Skeletal muscle satellite cell (primary cell): Measurements from ENCODE around the gene ATRN.

Experiments used
- H3K27me3 ChIP-seq: 2 replicates; pipeline ENCODE4 v1.7.0; 2013; ENCODE audit warnings: low read length; ENCODE audit not compliant: control insufficient read depth, insufficient read depth
- H3K36me3 ChIP-seq: 2 replicates; pipeline ENCODE4 v1.7.0; 2013; ENCODE audit warnings: mild to moderate bottlenecking, control low read depth, low read length; ENCODE audit not compliant: insufficient read depth
- H3K4me1 ChIP-seq: 2 replicates; pipeline ENCODE4 v1.7.0; 2013; ENCODE audit warnings: low read length; ENCODE audit not compliant: control insufficient read depth, insufficient read depth
- H3K4me2 ChIP-seq: 2 replicates; pipeline ENCODE4 v1.7.0; 2013; ENCODE audit warnings: mild to moderate bottlenecking, low read length
- H3K4me3 ChIP-seq: 2 replicates; pipeline ENCODE4 v1.7.0; 2013; ENCODE audit warnings: low read length
- H3K9ac ChIP-seq: 2 replicates; pipeline ENCODE4 v1.7.0; 2013; ENCODE audit warnings: mild to moderate bottlenecking, low read depth, low read length, moderate library complexity
- H3K9me3 ChIP-seq: replicated peaks from 2 replicates; pipeline ENCODE4 v1.7.0; 2013; ENCODE audit warnings: mild to moderate bottlenecking, control low read depth, low read length

The ATRN gene

GRCh38 chr20:3447321-3447720 lies 23.5 kb upstream of the ATRN start:
- Histone ChIP-seq H3K27me3 (peaks cover 38% of the 10 kb centered on the region), H3K4me1 (no peaks in the 10 kb centered on the region), H3K4me2 (no peak overlapping the region), H3K9ac (no peak overlapping the region), H3K36me3 (no peaks in the 10 kb centered on the region), H3K9me3 (no peaks in the 10 kb centered on the region), H3K4me3 (no peak overlapping the region)

DNA sequence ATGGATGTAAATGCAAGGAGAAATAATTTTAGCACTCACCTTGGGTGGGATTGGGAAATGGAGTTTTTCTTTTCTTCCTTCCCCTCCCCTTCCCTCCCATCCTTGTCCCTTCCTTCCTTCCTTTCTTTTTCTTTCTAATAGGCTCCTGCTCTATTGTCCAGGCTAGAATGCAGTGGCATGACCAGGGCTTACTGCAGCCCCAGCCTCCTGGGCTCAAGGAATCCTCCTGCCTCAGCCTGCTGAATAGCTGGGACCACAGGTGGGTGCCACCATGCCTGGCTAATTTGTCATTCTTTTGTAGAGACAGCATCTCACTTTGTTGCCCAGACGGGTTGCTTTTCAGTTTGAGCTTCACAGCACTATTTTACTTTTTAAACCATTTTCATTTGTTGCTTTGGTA lies 21.5 kb upstream of the ATRN start:
- Histone ChIP-seq H3K4me2 (no peak overlapping the region), H3K27me3 (peaks cover 52% of the 10 kb centered on the region), H3K4me1 (no peaks in the 10 kb centered on the region), H3K9ac (no peak overlapping the region), H3K4me3 (no peak overlapping the region), H3K36me3 (no peaks in the 10 kb centered on the region), H3K9me3 (no peaks in the 10 kb centered on the region)

DNA sequence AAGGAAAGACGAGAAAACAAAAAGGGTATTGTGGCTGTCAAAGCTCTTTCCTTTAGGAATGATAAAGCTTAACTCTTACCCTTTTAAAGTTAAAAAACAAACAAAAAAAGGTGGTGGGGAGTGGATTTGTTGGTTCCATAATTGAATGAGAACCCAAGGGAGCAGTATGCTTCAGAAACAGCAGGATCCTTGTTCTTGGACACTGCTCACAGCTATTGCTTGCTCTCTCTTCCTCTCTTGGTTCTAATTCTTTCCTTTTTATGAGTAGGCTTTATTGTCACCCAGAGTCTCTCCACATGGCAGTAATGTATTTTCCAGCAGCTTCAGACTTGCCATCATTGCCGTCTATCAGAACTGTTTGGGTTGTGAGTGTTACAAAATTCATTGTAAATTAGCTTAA lies 18.7 kb upstream of the ATRN start:
- Histone ChIP-seq H3K9ac (no peak overlapping the region), H3K27me3 (peaks cover 47% of the 10 kb centered on the region), H3K9me3 (no peaks in the 10 kb centered on the region), H3K4me3 (no peak overlapping the region), H3K4me1 (no peaks in the 10 kb centered on the region), H3K4me2 (no peak overlapping the region), H3K36me3 (no peaks in the 10 kb centered on the region)

GRCh38 chr20:3452690-3453089 lies 18.1 kb upstream of the ATRN start:
- no peak overlapping the region for H3K4me3 ChIP-seq
- peaks cover 52% of the 10 kb centered on the region for H3K27me3 ChIP-seq
- no peak overlapping the region for H3K4me2 ChIP-seq
- no peaks in the 10 kb centered on the region for H3K9me3 ChIP-seq
- no peaks in the 10 kb centered on the region for H3K36me3 ChIP-seq
- H3K9ac ChIP-seq, result no peak overlapping the region
- no peaks in the 10 kb centered on the region for H3K4me1 ChIP-seq

DNA sequence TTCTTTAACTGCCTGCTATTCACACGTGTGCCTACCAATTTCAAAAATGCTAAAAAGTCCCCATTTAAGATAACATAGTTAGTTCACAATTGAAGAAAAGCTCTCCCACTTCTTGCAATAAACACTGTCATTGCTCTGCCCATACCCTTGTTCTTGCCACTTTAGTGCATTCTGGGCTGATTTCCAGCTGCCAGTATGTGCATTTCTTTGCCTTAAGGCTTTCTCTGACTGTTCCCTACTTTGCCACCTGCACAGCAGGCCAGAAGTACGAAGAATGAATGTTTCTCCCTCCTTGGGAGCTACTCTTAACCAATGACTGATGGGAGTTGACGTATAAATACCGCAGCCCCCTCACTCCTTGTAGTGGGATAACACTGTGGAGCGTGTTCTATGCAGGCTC lies 16.0 kb upstream of the ATRN start:
- Histone ChIP-seq H3K4me3 (no peak overlapping the region), H3K9ac (no peak overlapping the region), H3K27me3 (peaks cover 53% of the 10 kb centered on the region), H3K9me3 (no peaks in the 10 kb centered on the region), H3K36me3 (no peaks in the 10 kb centered on the region), H3K4me2 (no peak overlapping the region), H3K4me1 (no peaks in the 10 kb centered on the region)

DNA sequence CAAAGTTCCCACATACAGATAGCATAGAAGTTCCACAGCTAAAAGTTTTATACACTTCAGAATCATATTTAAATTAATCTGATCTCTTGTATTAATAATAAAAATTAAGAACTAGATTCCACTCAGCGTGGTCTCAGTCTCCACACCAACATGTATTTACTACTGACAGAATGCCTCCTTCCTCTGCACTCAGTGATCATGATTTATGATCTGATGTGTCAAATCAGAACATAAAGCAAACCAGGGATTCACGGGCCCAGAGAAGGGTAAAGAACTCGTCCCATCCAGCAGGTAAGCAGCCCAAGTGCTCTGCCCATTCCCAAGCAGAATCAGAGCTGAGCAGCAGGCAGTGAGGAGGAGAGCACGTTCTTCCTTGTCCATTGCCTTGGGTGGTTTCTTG lies 14.2 kb upstream of the ATRN start:
- peaks cover 8% of the 10 kb centered on the region for H3K4me1 ChIP-seq
- H3K27me3 ChIP-seq, result peaks cover 46% of the 10 kb centered on the region
- H3K4me3 ChIP-seq, result no peak overlapping the region
- no peak overlapping the region for H3K4me2 ChIP-seq
- H3K9me3 ChIP-seq, result no peaks in the 10 kb centered on the region
- no peaks in the 10 kb centered on the region for H3K36me3 ChIP-seq
- no peak overlapping the region for H3K9ac ChIP-seq

- no peak overlapping the region for H3K4me3 ChIP-seq
- peaks cover 25% of the 10 kb centered on the region for H3K27me3 ChIP-seq
- peaks cover 8% of the 10 kb centered on the region for H3K4me1 ChIP-seq
- H3K9ac ChIP-seq, result no peak overlapping the region
- H3K4me2 ChIP-seq, result no peak overlapping the region
- no peaks in the 10 kb centered on the region for H3K9me3 ChIP-seq
- no peaks in the 10 kb centered on the region for H3K36me3 ChIP-seq
Measured at GRCh38 chr20:3459881-3460307, 10.9 kb upstream of the ATRN start.

- peaks cover 8% of the 10 kb centered on the region for H3K4me1 ChIP-seq
- H3K4me3 ChIP-seq, result peak overlapping the region; percentile 47
- no peaks in the 10 kb centered on the region for H3K36me3 ChIP-seq
- H3K4me2 ChIP-seq, result peak overlapping the region; percentile 63
- no peaks in the 10 kb centered on the region for H3K9me3 ChIP-seq
- H3K9ac ChIP-seq, result peak overlapping the region; percentile 7
- H3K27me3 ChIP-seq, result peaks cover 33% of the 10 kb centered on the region
Measured at GRCh38 chr20:3461211-3461771, 9.5 kb upstream of the ATRN start.

- H3K36me3 ChIP-seq, result no peaks in the 10 kb centered on the region
- no peak overlapping the region for H3K9ac ChIP-seq
- peaks cover 8% of the 10 kb centered on the region for H3K4me1 ChIP-seq
- no peak overlapping the region for H3K4me2 ChIP-seq
- H3K9me3 ChIP-seq, result no peaks in the 10 kb centered on the region
- peaks cover 36% of the 10 kb centered on the region for H3K27me3 ChIP-seq
- no peak overlapping the region for H3K4me3 ChIP-seq
Measured at GRCh38 chr20:3461911-3462677, 8.7 kb upstream of the ATRN start.

- no peaks in the 10 kb centered on the region for H3K36me3 ChIP-seq
- H3K4me1 ChIP-seq, result peaks cover 8% of the 10 kb centered on the region
- H3K9me3 ChIP-seq, result no peaks in the 10 kb centered on the region
- H3K9ac ChIP-seq, result no peak overlapping the region
- H3K4me2 ChIP-seq, result no peak overlapping the region
- peaks cover 31% of the 10 kb centered on the region for H3K27me3 ChIP-seq
- H3K4me3 ChIP-seq, result no peak overlapping the region
Measured at GRCh38 chr20:3464166-3464565, 6.7 kb upstream of the ATRN start.

DNA sequence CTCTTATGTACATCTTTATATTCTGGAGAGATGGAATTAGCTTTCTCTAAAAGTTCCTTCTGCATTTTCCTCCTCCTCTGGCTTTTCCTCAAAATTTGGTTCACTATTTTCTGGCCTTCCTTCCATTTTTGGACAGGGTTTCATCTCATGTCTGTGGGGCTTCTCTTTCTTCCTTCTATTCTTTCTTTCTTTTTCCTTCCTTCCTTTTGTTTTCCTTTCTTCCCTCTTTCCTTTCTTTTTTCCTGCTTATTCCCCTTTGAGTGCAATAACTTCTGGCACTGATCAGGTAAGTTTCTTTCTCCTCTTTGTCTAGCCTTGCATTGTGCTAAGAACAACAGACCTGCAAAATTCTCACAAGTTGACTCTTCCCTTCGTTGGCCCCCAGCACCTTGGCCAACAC lies 5.5 kb upstream of the ATRN start:
- Histone ChIP-seq H3K9me3 (no peaks in the 10 kb centered on the region), H3K27me3 (peaks cover 31% of the 10 kb centered on the region), H3K4me1 (peaks cover 11% of the 10 kb centered on the region), H3K9ac (no peak overlapping the region), H3K36me3 (no peaks in the 10 kb centered on the region), H3K4me2 (no peak overlapping the region), H3K4me3 (no peak overlapping the region)

GRCh38 chr20:3470208-3470626 lies 601 bp upstream of the ATRN start:
- Histone ChIP-seq H3K4me2 (peak overlapping the region; percentile 87), H3K9ac (peak overlapping the region; percentile 91), H3K4me1 (peaks cover 18% of the 10 kb centered on the region), H3K27me3 (peaks cover 25% of the 10 kb centered on the region), H3K36me3 (no peaks in the 10 kb centered on the region), H3K4me3 (peak overlapping the region; percentile 80), H3K9me3 (no peaks in the 10 kb centered on the region)
